HG02678 (cell line): Measurements from ENCODE around the gene TMEM181.
"Not testable (repeated sequence)": the region's sequence is repeated elsewhere in the genome, so short reads cannot be mapped to it uniquely, and the experiment has no call there.

ENCODE experiments used
- ATAC-seq: cut with Tn5 transposase; IDR thresholded peaks from one replicate; pipeline ENCODE4 v1.9.1; 2021; ENCODE audit warnings: mild to moderate bottlenecking, moderate library complexity; ENCODE audit not compliant: unreplicated experiment

TMEM181 gene

DNA sequence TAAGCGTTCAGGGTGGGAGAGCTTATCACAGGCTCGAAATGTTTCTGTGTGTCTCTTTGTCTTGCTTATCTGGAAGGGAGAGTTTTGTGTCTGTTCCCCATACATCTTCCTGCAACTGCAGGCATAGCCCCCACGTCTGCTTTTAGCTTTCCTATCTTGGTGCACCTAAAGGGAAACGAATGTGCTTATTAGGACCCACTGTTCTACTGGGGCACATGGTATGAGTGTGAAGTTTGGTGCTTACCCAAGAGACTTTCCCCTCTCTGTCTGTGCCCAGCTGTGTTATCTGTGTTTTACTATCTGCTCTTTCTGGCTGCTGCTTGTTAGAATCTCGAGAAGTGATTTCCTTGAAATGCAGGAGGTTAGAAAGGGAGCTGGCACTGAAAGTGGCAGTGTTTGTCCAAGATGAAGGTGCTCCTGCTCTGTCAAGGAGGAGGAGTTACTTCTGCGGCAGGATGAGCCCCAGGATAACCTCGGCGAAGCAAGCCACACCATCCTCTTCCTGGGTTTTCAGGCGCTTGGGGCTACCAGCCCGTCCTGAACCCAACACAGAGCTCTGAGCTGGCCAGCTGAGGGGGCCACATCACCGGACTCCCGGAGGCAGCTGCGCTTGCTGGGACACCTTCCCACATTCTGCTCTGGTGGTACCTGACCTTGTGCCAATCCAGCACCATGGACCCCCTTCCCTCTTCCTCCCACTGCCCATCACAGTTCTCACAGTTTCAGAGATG lies 61.2 kb downstream of the TMEM181 start:
- no peak for ATAC-seq

DNA sequence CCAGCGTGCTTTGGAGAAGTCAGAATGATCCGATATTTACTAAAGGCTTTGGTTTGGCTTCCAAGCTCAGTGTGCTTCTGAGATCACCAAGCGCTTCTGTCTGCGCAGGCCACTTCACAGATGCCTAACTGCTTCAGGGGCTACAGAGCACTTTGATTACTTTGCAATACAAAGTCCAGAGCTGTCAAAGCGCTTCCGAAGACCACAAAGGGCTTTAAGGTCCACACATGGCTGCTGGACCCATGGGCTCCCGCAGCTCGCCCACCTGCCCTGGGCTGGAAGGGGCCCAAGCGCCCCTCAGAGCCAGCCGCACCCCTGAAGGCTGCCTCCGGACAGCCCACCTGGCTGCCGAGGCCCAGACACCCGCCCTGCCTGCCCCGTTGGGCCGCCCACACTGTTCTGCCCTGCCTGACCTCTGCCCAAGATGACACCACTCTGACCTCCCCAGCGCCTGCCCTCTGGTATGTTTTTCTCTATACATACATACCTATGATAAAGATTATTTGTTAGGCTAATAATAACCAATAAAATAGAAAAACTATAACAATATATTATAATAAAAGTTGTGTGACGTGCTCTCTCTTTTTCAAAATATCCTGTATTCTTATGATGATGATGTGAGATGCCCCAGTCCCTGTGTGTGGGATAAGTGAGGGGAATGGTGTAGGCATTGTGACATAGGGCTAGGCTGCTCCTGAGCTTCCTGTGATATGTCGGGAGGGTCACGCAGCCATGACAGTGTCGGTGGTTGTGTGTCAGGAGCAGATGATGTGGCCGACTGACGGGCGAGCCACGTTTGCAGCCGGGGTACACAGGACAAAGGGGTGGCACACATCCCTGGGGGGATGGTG lies 62.0 kb downstream of the TMEM181 start:
- no peak for ATAC-seq

DNA sequence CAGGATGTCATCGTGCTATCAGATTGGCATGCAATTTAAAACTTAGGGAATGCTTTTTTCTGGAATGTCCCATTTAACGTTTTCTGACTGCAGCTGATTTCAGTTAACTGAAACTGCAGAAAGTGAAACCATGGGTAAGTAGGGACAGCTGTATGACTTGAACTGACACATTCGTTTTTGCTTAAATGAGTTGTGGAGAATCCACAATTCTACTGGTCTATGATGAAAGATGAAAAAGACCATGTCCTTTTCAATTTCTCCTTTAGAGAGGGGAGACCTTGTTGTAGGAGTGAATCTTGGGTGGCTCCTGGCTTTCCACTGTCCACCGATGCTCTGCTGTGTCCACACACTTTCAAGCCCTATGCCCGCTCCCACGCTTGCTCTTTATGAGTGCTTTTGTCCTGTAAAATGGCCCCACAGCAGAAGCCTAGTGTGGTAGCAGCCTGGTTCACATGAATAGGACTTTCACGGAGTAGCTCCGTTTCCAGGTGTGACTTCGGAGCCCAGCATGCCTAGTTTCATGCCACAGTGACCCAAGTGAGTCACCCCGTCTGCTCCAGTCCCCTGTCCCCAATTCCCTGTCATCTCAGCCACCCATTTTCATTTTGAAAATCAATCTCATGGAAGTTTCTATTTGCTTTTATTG lies 62.8 kb downstream of the TMEM181 start:
- no peak for ATAC-seq

GRCh38 chr6:158624684-158625682 lies 65.1 kb downstream of the TMEM181 start:
- no peak for ATAC-seq

GRCh38 chr6:158625881-158626305 lies 66.0 kb downstream of the TMEM181 start:
- ATAC-seq: no peak

- no peak for ATAC-seq
Observed at GRCh38 chr6:158626360-158627167, 66.7 kb downstream of the TMEM181 start.

DNA sequence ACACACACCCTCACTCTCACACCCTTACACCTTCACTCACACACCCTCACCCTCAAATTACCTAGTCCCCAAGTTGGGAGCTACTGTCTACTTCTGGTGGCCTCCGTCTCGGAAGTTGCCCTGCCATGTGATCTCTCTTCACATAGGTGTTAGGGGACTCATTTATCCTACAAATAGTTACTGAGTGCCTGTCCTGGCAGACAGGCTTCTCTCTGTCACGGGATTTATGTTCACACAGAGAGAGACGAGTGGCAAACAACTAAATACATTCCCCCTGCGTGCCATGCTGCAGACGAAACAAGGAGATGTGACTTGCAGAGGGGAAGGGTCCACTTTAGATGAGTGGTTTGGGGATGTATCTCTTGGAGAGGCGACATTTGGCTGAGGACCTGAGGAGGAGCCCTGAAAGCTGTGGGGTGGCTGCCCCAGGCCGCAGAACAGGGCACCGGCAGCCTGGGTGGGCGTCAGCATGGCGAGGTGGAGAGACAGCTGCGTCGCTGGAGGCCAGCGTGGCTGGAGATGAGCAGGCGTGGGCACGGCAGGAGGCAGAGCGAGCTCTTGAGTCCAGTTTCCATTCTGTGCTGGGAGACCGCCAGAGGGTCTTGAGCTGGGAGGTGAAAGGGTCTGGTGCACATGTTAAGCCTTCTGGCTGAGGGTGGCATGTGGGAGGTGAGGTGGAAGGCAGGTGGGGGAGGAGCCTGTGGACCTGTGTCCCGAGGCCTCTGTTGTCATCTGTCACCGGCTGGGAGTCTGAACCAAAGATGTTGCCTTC lies 67.5 kb downstream of the TMEM181 start:
- no peak for ATAC-seq

- no peak for ATAC-seq
Observed at GRCh38 chr6:158627940-158628211, 68.0 kb downstream of the TMEM181 start.

DNA sequence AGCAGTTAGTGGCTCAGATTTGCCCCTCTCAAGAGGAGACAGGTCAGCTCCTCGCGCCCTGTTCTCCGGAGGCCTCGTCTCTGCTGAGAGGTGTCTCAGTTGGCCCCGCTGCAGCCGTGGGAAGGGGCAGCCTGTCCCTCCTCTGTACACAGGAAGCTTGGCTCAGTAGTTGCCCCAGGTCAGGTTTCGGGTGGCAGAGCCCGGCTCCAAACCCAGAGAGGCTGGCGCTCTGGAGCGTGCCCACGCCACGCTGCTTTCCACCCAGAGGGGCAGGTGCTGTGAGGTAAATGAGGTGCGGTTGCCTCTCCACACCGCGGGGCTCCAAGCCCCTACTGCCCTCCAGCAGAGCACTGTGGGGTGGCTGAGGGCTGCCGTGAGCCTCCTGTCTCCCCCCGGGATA lies 68.7 kb downstream of the TMEM181 start:
- no peak for ATAC-seq

GRCh38 chr6:158629367-158630221 lies 69.7 kb downstream of the TMEM181 start:
- ATAC-seq: no peak

DNA sequence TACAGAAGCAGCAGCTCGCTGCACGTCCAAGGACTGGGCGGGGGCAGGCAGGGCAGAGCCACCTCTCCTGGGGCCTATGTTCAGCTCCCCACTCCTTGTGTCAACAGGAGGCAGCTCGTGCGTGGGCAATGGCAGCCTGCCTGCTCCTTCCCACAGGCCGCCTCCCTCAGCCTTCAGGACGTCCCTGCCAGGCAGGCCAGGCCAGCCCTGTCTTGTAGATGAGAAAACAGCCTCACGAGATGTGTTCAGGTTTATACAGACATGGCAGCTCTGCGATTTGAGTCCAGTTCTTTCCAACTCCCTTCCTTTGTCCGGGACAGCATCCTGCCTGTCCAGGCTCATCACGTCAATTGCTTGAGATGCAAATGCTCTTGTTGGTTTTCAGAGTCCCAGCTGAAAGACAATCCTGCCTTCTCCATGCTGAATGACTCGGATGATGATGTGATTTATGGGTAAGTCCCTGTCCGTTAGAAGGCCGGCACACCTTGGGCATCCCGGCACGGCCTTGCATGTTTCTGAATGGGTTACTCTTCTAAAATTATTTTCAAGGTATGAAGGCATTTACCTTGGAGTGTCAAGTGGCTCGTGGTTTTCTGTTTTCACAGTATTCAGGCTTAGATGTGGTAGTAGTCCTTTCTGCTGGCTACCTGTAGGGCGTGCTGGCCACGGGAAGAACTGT lies 71.2 kb downstream of the TMEM181 start:
- no peak for ATAC-seq

GRCh38 chr6:158631678-158632537 lies 72.0 kb downstream of the TMEM181 start:
- ATAC-seq: no peak

DNA sequence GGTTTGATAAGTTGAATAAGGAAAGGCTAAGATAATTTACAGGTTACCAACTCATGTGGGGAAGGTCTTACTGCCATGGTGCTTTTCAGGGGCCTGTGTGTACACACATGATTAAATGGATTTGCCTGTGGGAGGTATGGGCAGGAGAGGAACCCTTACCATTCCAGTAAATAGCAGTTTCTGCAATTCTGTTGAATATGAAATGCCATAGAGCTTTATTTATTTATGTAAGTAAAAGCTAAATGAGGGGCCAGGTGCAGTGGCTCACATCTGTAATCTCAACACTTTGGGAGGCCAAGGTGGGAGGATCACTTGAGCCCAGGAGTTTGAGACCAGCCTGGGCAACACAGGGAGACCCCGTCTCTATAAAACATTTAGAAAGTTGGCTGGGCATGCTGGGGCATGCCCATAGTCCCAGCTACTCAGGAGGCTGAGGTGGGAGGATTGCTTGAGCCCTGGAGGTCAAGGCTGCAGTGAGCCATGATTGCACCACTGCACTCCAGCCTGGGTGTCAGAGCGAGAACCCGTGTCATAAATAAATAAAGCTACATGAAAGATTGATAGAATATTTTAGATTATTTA lies 72.7 kb downstream of the TMEM181 start:
- not testable (repeated sequence) for ATAC-seq

DNA sequence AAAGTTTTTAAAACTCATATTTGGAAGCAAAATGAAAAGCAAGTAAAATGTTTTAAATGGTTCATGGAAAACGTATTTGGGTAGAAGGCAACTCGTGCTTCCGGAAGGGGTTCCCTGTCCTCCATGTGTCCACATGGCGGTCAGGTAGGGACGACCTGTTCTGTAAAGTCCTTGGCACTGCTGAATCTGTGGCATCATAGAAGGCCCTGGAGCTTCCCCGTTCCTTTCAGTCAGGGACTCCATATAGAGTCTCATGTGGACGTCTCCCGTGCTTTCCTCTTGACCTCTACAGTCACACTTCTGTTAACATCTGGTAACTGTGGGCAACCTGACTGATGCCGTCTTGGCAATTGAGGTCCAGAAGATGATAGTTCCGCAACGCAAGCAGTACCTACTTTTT lies 73.2 kb downstream of the TMEM181 start:
- ATAC-seq: no peak

DNA sequence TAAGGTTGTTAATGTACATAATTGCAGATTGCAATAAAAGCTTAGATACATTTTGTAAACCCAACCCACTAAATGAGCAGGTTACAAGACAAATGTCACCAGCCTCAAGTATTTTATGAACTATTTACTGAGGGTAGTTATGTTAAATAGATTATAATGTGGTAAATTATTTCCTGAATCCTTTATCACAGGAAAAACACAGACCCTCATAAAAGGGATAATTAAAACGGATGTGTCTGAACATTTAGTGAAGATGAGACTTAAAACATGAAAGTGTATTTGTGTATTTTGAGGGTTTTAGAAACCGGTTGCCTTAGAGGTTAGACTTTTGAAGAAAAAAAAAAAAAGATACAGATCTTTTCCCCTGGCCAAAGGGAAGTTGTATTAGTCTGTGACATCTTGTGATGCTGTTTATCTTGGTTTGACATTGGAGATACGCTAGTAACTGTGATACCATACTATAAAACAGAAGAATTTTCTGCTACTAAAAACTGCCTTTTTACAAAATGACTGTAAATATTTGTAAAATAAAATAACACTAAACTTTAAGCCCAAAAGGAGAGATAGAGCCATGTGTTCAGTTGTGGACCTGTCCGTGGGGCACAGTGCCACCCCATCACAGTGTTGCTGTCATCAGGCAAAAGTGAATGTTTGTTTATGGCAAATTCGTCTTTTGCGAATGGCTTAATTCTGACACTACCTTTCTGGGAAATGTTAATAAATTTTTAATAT lies 75.0 kb downstream of the TMEM181 start:
- no peak for ATAC-seq
